Loucy (cell line): ENCODE data around the gene FAM240A.

Source experiments
- H2AFZ ChIP-seq: fragments of 200-600 bp; sonication (generic); 2 replicates; pipeline ENCODE4 v1.6.0; 2016; ENCODE audit warnings: antibody characterized with exemption, mild to moderate bottlenecking, low read length, moderate library complexity
- H3F3A ChIP-seq: fragments of 200-600 bp; 2 replicates; pipeline ENCODE4 v1.6.0; 2016; ENCODE audit warnings: antibody characterized with exemption, low read depth, mild to moderate bottlenecking
- H3K27me3 ChIP-seq: fragments of 200-600 bp; sonication (generic); 2 replicates; pipeline ENCODE4 v1.6.1; 2014; ENCODE audit warnings: low read length, mild to moderate bottlenecking; ENCODE audit not compliant: insufficient read depth, poor library complexity, severe bottlenecking
- H3K36me3 ChIP-seq: fragments of 200-600 bp; sonication (generic); 2 replicates; pipeline ENCODE4 v1.6.1; 2016; ENCODE audit warnings: low read length; ENCODE audit not compliant: insufficient read depth
- H3K4me1 ChIP-seq: fragments of 200-600 bp; sonication (generic); 2 replicates; pipeline ENCODE4 v1.5.1; 2014; ENCODE audit warnings: low read length, mild to moderate bottlenecking; ENCODE audit not compliant: insufficient read depth, poor library complexity, severe bottlenecking
- H3K4me2 ChIP-seq: fragments of 200-600 bp; sonication (generic); 2 replicates; pipeline ENCODE4 v1.6.0; 2014; ENCODE audit warnings: antibody characterized with exemption, low read length, low read depth, mild to moderate bottlenecking; ENCODE audit not compliant: poor library complexity, severe bottlenecking
- H3K4me3 ChIP-seq: fragments of 200-600 bp; sonication (generic); 2 replicates; pipeline ENCODE4 v1.5.1; 2014; ENCODE audit warnings: low read length, mild to moderate bottlenecking, mixed read lengths; ENCODE audit not compliant: poor library complexity, severe bottlenecking
- H3K79me2 ChIP-seq: fragments of 200-600 bp; sonication (generic); 2 replicates; pipeline ENCODE4 v1.6.1; 2014; ENCODE audit warnings: low read length; ENCODE audit not compliant: insufficient read depth
- H3K9ac ChIP-seq: fragments of 200-600 bp; sonication (generic); 2 replicates; pipeline ENCODE4 v1.6.0; 2014; ENCODE audit warnings: mild to moderate bottlenecking, low read depth, low read length, moderate library complexity; ENCODE audit not compliant: poor library complexity, severe bottlenecking
- H3K9me2 ChIP-seq: fragments of 200-600 bp; sonication (generic); replicated peaks from 2 replicates; pipeline ENCODE4 v1.6.1; 2016; ENCODE audit warnings: low read depth, low read length, mixed read lengths
- H3K9me3 ChIP-seq: fragments of 200-600 bp; sonication (generic); 2 replicates; pipeline ENCODE4 v1.6.1; 2014; ENCODE audit warnings: mild to moderate bottlenecking, antibody characterized with exemption, low read length, low read depth; ENCODE audit not compliant: insufficient read depth
- H4K20me1 ChIP-seq: fragments of 200-600 bp; sonication (generic); 2 replicates; pipeline ENCODE4 v1.6.0; 2014; ENCODE audit warnings: antibody characterized with exemption, low read length, mild to moderate bottlenecking; ENCODE audit not compliant: insufficient read depth, poor library complexity, severe bottlenecking
- EZH2phosphoT487 ChIP-seq: fragments of 200-600 bp; IDR thresholded peaks from 2 replicates; pipeline ENCODE4 v1.6.1; 2018; ENCODE audit warnings: antibody characterized with exemption, mild to moderate bottlenecking, moderate library complexity, borderline replicate concordance
- TF ChIP-seq, protein P1 (sequence below): fragments of 200-600 bp; sonication (generic); conservative IDR thresholded peaks from 2 replicates; pipeline ENCODE4 v1.5.1; 2014; ENCODE audit warnings: mild to moderate bottlenecking, antibody characterized with exemption, low read length

FAM240A gene

DNA sequence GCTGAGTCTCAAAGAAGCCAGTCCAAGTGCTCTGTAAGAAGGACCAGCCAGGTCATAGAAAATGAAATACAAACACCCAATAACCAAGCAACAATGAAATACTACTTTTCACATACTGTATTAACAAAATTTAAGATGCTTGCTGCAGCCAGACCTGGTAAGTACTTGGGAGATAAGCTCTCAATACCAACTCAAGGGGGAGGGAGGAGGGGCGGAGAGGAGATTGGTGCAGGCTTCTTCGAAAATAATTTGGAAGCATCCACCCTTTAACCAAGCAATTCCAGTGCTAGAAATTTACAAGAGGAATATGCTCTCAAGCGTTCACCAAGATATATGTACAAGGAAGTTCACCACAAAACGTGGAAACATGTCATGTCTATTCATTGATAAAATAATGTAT lies 38.6 kb upstream of the FAM240A start:
- Histone ChIP-seq H3K4me1 (no peaks in the 10 kb centered on the region), H3K4me3 (no peak overlapping the region), H3K9me2 (no peaks in the 10 kb centered on the region), H2AFZ (no peak overlapping the region), H3K4me2 (no peak overlapping the region), H3K79me2 (no peaks in the 10 kb centered on the region), H3K9ac (no peak overlapping the region), H3K9me3 (no peaks in the 10 kb centered on the region), H3F3A (no peaks in the 10 kb centered on the region), H3K36me3 (no peaks in the 10 kb centered on the region), H3K27me3 (no peaks in the 10 kb centered on the region), H4K20me1 (no peaks in the 10 kb centered on the region)
- TF ChIP-seq, protein P1, sequence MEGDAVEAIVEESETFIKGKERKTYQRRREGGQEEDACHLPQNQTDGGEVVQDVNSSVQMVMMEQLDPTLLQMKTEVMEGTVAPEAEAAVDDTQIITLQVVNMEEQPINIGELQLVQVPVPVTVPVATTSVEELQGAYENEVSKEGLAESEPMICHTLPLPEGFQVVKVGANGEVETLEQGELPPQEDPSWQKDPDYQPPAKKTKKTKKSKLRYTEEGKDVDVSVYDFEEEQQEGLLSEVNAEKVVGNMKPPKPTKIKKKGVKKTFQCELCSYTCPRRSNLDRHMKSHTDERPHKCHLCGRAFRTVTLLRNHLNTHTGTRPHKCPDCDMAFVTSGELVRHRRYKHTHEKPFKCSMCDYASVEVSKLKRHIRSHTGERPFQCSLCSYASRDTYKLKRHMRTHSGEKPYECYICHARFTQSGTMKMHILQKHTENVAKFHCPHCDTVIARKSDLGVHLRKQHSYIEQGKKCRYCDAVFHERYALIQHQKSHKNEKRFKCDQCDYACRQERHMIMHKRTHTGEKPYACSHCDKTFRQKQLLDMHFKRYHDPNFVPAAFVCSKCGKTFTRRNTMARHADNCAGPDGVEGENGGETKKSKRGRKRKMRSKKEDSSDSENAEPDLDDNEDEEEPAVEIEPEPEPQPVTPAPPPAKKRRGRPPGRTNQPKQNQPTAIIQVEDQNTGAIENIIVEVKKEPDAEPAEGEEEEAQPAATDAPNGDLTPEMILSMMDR, result no peak
- no peak for TF ChIP-seq EZH2phosphoT487

DNA sequence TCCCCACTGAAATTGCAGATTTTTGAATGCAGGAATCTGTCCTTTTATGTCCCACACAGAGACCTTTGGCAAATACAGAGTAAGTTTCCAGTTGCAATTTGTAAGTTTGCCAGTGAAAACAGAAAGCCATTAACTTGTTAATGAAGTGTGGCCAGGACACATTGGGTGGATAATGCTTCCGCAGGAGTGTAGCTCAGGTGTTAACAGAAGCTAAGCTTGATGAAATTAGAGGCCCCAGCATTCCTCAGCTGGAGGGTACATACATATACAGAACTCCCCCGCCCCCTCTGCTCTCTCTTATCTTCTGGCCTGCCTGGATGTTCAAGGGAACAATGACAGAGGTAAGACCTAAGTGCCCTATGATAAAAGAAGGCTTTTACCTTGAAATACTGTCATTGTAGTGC lies 38.1 kb upstream of the FAM240A start:
- H3F3A ChIP-seq, result no peaks in the 10 kb centered on the region
- H3K4me2 ChIP-seq, result no peak overlapping the region
- no peaks in the 10 kb centered on the region for H3K79me2 ChIP-seq
- no peaks in the 10 kb centered on the region for H3K36me3 ChIP-seq
- H3K4me1 ChIP-seq, result no peaks in the 10 kb centered on the region
- H4K20me1 ChIP-seq, result no peaks in the 10 kb centered on the region
- TF ChIP-seq EZH2phosphoT487, result no peak
- TF ChIP-seq, protein P1, result no peak
- H3K4me3 ChIP-seq, result no peak overlapping the region
- no peaks in the 10 kb centered on the region for H3K27me3 ChIP-seq
- H3K9ac ChIP-seq, result no peak overlapping the region
- H3K9me3 ChIP-seq, result no peaks in the 10 kb centered on the region
- no peak overlapping the region for H2AFZ ChIP-seq
- no peaks in the 10 kb centered on the region for H3K9me2 ChIP-seq

DNA sequence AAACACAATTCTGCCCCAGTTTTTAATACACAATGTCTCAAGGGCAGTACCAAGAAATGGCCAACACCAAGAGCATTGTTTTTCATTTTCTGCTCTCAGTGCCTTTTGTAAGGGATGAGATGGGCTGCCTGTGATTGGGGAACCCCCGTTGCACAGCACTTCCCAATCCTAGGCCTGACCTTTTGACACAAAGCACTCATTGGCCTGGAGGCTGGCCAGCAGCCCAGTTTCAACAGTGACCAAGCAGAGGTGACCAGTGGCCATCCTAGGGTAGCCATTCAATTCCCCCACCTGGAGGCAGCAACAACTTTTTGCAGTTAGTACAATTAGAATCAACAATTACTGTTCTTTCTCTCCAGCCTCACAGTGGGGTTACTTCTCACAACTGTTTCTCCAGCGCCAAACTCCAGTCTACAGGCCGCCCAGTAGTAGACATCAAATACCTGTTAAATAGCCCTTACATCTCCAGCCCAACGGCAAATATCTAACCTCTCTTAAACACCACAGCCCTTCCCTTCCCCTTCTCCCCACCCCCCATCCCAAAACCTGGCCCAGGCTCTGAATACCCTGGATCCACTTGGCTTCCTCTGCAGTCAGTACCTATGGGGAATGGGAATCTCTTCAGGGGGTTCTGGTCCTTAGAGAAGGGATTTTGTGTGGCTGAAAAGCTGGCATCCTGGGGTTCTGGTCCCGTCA lies 37.3 kb upstream of the FAM240A start:
- no peaks in the 10 kb centered on the region for H4K20me1 ChIP-seq

More for the DNA sequence above, 37.3 kb upstream of the FAM240A start:
- Histone ChIP-seq H3K9ac (no peak overlapping the region), H2AFZ (no peak overlapping the region), H3K79me2 (no peaks in the 10 kb centered on the region), H3K27me3 (no peaks in the 10 kb centered on the region), H3K9me2 (no peaks in the 10 kb centered on the region), H3K36me3 (no peaks in the 10 kb centered on the region), H3K4me2 (no peak overlapping the region), H3K9me3 (no peaks in the 10 kb centered on the region), H3K4me3 (no peak overlapping the region), H3K4me1 (no peaks in the 10 kb centered on the region), H3F3A (no peaks in the 10 kb centered on the region)
- no peak for TF ChIP-seq EZH2phosphoT487
- TF ChIP-seq, protein P1, result no peak
